ENCODE data around the gene RBM12.

DNA sequence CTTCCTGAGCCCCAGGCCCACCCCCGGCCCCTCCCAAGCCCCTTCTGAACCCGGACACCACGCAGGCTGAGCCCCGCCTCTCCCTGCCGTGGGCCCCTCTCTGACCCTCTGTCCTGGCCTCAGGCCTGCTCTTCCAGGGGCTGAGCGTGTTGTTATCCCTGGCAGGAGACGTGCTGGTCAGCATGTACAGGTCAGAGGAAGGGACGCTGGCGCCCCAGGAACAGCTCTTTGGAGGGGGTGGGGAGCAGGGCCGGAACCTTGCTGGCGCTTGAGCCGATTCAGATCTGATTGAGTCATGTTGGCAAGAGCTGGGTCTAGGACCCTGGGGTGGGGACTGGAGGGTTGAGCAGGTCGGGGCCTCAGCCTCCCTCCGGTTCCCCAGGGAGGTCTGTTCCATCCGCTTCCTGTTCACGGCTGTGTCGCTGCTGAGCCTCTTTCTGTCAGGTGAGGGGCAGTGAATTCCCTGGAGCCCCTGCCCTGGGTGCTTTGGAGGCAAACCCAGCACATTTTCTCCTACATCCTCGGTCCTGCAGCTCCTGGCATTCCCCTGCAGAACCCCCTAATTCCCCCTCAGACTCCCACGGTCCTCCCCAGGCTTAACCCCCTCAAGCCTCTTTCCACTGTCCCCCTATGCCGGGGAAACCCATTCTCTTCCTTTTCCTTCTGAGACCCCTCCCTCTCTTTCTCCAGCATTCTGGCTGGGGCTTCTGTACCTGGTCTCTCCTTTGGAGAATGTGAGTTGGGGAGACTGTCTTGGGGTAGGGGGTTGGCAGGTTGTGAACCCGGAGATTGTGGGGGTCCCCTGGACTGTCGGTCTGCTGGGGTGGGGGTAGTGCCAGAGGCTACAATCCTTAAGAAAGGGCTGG, 47.1 kb downstream of the RBM12 start:
- no peak for TF ChIP-seq POLR2A (IDR thresholded peaks at IDR 0.05)
- TF ChIP-seq, protein P1, sequence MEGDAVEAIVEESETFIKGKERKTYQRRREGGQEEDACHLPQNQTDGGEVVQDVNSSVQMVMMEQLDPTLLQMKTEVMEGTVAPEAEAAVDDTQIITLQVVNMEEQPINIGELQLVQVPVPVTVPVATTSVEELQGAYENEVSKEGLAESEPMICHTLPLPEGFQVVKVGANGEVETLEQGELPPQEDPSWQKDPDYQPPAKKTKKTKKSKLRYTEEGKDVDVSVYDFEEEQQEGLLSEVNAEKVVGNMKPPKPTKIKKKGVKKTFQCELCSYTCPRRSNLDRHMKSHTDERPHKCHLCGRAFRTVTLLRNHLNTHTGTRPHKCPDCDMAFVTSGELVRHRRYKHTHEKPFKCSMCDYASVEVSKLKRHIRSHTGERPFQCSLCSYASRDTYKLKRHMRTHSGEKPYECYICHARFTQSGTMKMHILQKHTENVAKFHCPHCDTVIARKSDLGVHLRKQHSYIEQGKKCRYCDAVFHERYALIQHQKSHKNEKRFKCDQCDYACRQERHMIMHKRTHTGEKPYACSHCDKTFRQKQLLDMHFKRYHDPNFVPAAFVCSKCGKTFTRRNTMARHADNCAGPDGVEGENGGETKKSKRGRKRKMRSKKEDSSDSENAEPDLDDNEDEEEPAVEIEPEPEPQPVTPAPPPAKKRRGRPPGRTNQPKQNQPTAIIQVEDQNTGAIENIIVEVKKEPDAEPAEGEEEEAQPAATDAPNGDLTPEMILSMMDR (IDR thresholded peaks at IDR 0.05), result peak; percentile 22 to 31 (median 28)

Measured in right lobe of liver (tissue), 4 donors.